HG02981 (cell line): ENCODE measurements around the gene SPEG.

Experiments used
- ATAC-seq: cut with Tn5 transposase; IDR thresholded peaks from one replicate; pipeline ENCODE4 v1.9.1; 2021; ENCODE audit warnings: mild to moderate bottlenecking, moderate library complexity; ENCODE audit not compliant: unreplicated experiment

Gene SPEG

DNA sequence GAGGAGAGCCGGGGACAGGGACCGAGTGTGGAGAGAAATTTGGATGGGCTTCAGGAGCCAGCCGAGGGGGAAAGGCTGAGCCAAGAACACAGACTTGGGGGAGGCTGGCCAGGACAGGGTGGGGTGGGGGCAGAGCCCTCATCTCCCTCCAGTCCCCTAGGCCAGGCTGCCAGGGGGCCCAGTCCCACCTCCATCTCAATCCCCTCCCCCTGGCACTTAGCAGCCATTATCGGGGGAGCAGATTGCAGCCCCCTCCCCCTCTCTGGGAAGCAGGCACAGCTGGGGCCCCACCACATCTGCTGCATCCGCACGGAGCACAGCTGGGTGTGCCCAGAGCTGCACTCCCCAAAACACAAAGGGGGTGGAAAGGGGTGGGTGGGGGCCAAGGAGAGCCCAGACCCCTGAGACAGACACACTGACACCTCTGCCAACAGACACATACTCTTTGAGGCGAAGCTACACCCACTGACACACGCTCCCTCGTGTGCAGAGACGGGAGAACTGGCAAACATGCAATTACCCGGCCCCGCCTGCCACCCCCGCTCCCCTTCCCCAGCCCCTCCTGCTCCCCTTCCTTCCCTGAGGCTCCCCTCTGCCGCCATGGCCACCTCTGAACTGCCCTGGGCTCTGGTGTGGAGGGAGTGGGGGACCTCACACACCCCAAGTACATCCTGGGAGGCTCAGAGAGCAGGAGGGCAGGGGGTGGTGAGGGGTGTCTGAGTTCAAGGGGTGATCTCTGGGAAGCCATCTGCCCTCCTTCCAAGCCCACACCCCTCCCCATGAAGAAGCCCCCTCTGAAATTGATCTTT is 74.5 kb downstream of the SPEG start:
- ATAC-seq = peak; percentile 23

DNA sequence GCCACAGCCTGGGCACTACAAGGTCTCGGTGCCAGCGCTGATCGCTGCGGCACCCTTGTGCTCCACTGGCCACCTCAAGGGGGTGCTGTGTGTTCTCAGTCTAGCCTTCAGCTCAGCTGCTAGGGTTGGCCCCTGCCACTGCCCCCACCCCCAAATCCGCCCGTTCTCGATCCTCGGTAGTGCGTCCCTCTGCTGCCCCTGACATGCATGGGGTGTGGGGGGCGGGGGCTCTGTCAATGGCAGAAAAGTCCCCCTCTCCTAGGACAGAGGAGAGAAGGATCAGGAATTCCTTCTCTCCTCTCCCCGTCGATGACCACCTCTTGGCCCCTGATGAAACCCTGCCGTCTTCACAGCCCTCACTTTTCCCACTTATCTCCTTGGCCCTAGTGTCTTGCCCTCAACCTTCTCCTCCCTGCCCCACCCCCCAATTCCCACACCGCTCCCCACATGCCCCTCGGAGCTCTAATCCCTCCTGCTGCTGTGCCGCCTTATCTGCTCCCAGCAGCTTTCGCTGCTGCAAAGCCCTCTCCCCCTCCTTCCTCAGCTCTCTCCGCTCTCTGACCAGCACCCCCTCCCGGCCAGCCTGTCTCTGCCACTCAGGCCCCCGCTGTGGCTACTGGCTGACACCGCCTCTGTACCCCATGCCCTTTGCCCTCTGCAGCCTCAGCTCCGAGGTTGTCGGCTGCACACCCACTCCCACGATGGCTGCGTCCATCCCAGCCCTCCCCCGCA is 75.3 kb downstream of the SPEG start:
- peak; percentile 63 for ATAC-seq

DNA sequence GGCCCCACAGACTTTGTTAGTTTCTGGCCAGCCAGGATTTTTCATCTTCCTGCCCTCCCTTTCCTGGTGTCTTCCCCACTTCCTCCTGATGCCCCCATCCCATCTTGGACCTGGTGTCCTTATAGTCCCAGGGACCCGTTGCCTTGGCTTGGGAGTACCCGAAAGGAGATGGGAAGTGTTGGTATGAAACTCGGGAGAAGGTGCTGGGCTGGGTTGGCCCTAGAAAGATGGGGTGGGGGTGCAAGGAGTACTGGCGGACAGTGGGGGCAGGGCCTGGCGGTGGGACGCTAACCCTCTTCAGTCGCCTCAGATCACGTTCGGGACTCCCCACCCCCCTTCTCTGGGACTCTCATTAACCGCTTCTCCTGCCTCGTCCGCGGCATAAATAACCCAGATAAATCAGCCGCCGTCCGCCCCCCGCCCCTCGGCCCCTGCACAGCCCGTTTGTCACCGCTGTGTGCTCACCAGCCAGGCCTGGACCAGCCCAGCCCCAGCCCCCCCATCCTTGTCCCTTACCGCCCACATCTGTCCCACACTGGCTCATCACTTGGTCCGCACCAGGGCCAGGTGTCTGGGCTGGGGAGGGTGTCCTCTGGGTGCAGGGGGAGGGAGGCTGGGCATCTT is 76.0 kb downstream of the SPEG start:
- no peak for ATAC-seq

DNA sequence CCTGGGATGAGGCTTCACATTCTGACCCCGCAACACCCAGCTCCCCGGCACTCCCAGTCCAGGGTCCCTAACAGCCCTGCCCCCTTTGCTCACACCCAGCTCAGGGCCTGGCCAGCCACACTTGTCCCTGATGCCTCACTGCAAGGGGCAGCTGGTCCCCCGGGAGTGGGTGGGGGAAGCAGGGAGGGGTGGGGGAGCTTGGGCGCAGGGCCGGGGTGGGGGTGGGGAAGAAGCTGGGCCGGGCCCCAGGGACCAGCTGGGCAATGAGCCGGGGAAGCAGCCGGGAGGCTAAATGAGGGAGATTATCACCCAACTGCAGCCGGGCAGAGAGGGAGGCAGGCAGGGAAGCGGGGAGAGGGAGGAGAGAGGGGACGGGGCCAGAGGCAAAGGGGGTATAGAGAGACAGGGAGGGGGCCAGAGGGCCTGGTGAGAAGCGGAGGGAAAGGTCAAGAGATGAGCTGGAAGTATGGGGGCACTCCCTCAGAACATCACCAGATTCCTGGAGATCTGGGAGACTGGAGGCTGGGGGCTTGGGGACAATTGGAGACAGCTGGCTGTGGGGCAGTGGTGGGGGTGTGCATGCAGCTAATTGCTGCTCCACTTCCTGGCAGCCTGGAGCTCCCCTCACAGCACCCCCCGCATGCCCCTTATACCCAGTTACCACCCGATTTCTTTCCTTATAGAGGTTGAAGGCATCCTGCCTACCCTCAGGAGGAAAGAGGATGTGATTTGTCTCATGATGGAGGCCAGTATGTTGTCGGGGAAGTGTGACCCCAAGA is 77.1 kb downstream of the SPEG start:
- no peak for ATAC-seq

DNA sequence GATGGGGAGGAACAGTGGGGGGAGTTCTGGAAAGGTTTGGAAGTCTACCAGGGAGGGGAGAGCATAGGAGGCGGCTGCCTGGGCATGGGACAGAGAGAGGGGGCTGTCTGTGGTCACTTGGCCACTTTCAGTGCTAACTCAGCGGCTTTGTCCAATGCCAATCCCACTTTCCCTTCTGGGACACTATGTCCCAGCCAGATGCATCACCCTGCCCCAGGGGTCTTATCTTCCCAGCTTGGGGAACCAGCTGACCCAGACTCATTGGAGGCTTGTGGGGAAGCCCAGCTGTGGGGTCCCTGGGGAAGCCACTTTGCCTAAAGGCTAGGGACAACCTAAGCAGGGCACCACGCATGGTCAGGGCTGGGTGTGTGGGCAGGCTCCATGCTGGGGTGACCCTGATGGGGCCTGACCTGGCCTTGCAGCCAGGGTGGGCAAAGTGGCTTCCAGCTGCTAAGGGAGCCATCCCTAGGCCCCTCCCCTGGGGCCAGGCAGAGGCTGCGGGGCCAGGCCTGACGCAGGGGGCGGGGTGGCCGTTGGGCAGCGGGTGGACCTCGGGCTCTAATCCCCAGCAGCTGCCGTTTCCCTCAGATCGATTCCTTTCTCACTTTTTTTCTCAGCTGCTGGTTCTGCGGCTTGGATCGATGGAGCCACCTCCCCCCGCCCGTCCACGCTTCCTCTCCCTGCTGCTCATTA is 78.0 kb downstream of the SPEG start:
- no peak for ATAC-seq

DNA sequence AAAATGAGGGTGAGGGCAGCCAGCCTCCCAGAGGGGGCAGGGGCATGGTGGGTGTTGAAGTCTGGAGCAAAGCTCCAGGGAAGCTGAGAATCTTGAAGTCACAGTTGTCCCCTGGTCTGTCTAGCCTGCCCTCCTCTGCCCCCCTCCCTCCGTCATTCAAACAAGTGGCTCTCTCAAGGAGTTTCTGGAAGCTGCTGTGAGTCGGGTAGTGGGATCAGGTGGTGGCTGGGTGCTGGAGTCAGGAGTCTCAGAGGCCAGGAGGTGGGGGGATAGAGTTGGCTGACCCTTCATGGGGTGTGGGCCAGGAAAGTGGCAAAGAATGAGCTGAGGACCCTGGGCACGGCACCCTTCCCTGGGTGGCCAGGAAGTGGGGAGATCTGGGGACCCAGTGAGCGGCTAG is 79.1 kb downstream of the SPEG start:
- no peak for ATAC-seq

DNA sequence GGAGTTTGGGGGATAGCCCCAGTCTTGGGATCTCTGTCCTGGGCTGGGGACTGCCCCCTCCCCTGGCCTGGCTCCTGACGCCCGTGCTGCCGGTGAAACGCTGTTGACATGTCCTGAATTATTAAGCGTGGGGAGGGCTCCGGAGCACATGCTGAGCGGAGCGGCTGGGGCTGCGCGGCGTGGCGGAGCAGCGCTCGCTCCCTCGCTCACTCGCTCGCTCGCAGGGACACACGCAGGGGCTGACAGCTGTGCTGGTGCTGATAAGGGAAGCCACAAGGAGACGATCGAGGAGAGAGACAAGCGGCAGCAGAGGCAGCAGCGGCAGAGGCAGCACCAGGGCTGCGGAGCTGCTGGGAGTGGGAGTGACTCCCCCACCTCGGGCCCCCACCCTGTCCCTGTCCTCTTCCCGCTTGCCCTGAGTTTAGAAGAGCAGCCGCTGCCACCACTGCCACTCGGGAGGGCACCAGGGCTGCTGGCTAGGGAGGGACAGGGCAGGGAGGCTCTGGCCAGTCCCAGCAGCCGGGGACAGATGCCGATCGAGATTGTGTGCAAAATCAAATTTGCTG is 79.6 kb downstream of the SPEG start, which contains the start of gene ASIC4:
ASIC4 (plus strand) TSS at position 287 of the 566 bp plus-strand sequence; CDS start at position 530, 243 bp downstream.
- no peak for ATAC-seq

DNA sequence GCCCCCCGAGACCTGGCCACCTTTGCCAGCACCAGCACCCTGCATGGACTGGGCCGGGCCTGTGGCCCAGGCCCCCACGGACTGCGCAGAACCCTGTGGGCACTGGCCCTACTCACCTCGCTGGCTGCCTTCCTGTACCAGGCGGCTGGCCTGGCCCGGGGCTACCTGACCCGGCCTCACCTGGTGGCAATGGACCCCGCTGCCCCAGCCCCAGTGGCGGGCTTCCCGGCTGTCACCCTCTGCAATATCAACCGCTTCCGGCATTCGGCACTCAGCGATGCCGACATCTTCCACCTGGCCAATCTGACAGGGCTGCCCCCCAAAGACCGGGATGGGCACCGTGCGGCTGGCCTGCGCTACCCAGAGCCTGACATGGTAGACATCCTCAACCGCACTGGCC is 80.2 kb downstream of the SPEG start:
- no peak for ATAC-seq

DNA sequence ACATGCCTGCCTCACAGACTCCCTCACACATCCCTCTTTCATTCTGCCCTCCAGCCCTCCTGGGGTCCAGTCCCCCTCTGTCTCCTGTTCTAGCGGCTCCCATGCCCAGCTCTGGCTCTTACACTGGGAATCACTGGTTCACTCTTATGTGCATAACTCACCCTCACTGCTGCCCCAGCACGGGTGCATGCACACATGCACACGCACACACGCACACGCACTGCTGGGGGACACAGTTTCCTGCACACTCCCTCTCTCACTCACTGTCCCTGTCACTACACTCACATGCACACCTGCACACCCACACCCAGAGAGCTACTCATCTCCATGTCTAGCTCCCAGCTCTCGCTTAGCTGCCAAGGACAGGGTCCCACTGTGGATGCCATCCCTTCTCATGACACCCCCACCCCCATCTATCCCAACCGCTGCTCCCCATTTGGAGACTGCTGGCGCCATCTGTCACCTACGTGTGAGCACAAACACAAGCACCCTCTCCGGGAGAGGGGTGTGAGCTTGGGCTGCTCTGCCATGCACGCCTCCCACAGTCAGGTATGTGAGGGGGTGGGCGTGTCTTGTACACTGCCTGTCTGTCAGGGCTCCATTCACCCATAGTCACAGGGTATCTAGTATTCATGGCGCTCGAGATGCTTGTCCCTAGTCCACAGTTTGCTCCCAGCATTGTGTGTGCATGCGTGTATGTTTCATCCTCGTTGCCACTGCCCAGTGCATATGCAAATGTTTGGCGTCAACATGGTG is 81.4 kb downstream of the SPEG start:
- no peak for ATAC-seq

DNA sequence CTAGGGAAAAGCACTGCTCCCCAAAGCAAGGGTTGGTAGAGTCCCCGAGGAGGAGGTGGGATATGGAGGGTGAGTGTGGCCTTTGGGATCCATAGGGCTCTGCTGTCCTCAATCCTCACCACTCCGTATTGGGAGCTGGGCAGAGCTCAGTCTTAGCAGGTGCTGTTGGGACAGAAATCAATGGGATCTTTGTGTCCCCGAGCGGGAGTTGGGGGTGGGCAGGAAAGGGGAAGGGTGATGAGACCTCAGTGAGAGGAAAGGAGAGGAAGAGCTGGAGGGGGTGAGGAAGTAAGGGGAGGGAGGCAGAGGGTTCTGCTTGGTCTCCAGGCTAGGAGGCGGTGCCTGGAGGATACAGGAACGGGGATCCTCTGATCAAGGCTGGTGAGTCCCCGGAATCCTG is 82.2 kb downstream of the SPEG start:
- ATAC-seq = no peak

DNA sequence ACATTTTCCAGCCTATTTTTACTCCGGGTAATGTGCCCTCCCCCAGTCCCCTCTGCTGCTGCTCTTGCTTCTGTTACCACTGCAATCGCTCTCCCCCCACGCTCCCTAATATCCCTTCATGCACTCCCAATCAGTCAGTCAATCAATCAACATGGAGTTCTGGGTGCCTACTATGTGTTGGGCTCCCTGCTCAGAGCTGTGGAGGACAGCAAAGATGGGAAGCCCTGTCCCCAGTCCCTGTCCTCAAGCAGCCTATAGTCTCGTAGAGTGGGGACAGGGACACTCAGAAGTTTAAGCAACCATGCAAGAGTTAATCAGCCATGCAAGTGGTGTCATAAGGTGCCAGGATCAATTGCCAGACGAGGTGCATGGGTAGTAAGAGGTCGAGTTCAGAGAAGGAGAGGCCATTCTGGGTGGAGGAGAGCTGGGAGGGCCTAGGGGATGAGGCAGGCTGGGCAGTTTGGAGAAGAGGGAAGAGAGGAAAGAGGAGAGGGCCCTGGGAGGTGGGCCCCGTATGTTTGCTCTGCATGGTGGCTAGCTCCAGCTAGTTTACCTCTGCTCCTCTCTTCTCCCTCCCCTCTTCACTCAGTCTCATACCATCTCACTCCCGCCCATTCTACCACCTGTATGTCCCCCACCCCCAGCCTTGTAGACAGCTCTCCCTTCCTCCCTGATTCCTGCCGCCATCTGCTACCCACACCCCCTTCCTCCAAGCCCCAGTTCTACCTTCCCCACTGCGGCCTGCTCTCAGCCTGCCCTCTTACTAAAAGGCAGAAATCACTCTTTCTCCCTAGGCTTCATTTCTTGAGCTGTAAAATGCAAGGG is 83.5 kb downstream of the SPEG start:
- no peak for ATAC-seq

DNA sequence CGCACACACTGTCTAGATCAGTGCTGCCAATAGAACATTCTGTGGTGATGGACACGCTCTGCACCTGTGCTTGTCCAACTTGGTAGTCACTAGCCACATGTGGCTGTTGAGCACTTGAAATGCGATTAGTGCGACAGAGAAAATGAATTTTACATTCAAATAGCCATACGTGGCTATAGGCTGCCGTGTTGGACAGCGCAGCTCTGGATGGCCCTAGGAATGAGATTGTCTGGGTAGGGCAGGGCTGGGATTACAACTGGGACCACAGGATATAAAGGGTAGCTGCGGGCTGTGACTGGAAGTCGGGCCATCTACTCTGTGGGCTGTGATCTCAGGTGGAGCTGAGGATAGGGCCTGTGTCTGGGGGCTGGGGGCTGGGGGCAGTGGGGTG is 84.9 kb downstream of the SPEG start:
- ATAC-seq = no peak

DNA sequence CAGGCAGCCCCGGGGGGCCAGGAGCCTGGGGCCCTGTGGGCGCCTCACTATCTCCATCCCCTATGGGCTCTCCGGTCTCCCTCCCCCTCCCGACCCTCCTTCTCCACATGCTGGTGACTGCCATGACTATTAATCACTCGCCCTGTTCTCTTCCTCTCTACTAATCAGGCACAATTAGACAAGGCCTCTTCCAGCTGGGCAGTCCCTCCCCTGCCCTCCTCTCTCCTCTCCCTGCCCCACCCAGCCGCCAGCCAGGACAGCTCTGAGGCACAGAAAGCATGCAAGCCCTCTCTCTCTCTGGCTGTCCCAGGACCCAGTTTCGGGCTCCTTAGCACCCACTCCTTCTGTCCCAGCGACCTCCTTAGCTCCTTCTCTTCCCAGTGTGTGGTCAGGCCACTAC is 85.4 kb downstream of the SPEG start:
- ATAC-seq = no peak

DNA sequence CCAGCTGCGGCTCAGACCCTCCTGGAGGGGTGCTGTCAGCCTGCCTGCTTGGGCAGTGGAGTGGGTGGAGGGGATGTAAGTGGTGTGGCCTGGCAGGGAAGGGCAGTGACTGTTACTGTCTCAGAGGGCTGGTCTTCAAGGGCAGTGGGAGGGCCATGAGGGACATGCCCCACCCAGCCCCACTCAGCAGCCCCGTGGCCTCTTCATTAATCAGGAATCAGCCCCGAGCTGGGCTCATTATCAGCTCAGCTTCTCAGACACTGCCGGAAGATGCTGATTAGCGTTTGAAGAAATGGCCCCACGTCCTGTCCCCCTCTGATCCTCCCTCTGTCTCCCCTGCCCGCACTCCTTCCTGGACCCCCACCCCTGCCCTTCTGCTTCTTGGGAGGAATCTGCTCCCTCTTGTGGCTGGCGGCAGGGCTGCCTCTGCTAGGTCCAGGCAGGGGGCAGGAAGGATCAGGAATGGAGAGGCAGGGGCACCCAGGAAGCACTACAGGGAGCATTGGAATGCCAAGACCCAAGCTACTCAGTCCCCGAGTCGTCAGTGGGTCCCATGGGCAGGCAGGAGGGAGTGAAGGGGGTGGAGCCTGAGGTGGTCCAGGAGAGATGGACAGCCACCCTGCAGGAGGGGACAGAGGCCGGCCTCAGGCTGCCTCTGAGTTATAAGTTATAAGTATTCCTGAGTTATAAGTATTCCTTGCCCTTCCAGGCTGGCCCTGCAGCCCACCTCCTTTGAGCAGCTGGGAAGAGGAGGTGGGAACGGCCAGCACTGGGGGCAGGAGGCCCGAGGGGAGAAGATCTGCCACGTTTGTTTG is 86.6 kb downstream of the SPEG start:
- no peak for ATAC-seq

DNA sequence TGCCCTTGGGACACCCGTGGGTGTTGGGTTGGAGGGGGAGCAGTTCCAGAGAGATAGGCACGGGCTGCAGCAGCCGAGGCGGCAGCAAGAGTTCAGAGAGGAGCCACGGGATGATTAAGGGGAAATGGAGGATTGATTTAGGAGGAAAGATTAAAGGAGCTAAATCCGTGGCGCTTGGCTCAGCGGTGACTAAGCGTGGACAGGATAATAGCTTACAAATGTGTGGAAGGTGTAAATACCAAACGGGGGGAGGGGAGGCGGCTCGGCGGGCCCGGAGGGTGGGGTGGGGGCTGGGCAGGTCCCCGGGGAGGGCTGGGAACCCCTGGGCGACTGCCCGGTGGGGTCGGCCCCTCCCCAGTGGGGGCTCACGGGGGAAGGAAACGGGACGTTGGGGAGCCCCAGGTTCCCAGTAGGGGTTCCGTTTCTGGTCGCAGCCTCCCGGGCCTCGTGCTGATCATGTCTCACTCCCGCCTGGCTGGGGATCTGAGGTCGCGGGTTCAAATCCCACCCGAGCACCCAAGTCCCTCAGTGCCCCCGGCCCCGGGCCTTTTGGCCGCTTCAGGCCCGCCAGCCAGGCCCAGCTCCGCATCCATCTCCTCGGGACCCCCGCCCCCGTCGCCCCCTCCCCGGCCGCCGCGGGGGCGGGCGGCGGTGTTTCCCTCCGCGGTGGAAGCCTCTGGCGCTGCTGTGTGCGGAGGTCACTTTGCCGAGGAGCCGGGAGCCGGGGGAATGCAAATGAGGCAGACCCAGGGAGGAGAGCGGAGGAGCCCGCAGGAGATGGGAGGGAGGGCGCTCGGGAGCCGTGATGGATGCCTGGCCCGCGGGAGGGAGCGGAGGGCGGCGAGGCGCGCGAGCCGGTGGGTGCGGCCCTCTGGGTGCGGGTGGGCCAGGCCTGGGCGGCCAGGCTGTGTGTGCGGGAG is 87.7 kb downstream of the SPEG start:
- ATAC-seq = no peak

DNA sequence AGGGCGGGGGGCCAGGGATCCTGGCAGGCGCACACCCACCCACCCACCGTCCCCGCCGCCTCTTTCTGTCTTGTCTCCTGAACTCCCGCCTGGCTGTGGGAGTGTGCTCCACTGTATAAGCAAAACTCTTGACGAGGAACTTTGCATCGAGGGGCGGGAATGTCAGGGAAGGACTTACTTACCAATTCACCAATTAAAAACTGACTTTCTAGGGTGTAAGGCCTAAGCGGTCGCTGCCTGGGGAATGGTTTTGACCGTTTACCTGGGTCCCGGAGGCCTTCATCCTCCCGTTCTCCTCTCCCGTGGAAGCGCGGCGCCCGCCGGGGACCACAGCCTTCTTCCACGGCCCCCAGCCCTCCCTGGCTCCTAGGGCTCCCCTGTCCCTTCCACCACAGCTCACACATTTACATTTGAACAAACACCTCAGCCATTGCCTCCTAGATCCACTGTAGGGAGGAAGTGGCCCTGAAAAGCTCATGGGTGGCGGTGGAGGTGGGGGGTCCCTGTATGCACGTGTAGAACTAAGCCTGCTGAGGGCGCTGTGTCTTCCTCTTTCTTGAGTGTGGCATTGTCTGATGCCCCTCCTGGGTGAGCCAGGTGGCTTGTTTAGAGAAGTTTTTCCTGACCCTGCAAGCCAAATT is 88.5 kb downstream of the SPEG start:
- no peak for ATAC-seq
